GM19351 (cell line): ENCODE results near the gene DOCK11.
A peak's percentile ranks its signal among the peaks of the same experiment; 100 is the strongest.
"Not testable (repeated sequence)": the region's sequence is repeated elsewhere in the genome, so short reads cannot be mapped to it uniquely, and the experiment has no call there.

Experiments
- ATAC-seq: cut with Tn5 transposase; IDR thresholded peaks from one replicate; pipeline ENCODE4 v1.9.1; 2021; ENCODE audit warnings: mild to moderate bottlenecking, moderate library complexity; ENCODE audit not compliant: unreplicated experiment

DOCK11 gene

DNA sequence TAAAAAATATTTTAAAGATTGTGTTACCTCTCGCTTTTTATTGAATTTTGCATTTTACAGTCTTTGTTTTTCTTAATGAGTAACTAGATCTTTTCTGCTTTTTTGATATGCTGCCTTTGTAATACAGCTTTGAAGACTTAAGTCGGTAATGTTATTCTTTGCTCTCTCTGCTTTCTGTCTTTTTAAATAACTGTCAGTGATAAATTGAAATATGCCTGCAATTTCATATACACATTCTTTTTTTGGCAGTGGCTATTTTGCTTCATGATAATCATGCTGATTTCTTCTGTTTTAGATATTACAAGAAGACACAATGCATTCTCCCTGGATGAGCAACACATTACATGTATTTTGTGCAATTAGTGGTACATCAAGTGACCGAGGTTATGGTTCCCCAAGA is 189.8 kb downstream of the DOCK11 start:
- ATAC-seq = no peak

DNA sequence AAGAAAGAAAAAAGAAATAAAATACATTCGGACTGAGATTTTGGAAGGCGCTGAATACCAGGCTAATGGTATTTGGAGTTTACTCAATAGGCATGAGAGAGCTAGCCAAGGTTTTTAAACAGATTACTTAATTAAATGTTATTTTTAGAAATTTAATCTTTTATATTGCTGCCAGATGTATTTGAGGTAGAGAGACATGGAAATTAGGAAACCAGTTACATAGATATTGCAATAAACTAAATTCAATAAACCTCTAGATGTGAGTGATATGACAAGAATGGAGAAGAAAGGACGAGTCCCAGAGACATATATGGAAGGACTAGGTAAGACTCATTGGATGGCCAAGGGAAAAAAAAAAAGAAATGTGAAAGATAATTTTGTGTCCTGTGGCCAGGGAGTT is 193.3 kb downstream of the DOCK11 start:
- ATAC-seq = no peak

GRCh38 chrX:118693843-118694242 is 198.2 kb downstream of the DOCK11 start:
- ATAC-seq = no peak

GRCh38 chrX:118694638-118695037 is 199.0 kb downstream of the DOCK11 start:
- ATAC-seq = no peak

GRCh38 chrX:118698516-118699170 is 203.0 kb downstream of the DOCK11 start:
- no peak for ATAC-seq

- no peak for ATAC-seq
These were observed 207.1 kb downstream of the DOCK11 start for GRCh38 chrX:118702741-118703140.

GRCh38 chrX:118706681-118707080 is 211.1 kb downstream of the DOCK11 start:
- no peak for ATAC-seq

- ATAC-seq = no peak
These were observed 218.9 kb downstream of the DOCK11 start for GRCh38 chrX:118714521-118714920.

- not testable (repeated sequence) for ATAC-seq
These were observed 220.3 kb downstream of the DOCK11 start for GRCh38 chrX:118715917-118716316.

DNA sequence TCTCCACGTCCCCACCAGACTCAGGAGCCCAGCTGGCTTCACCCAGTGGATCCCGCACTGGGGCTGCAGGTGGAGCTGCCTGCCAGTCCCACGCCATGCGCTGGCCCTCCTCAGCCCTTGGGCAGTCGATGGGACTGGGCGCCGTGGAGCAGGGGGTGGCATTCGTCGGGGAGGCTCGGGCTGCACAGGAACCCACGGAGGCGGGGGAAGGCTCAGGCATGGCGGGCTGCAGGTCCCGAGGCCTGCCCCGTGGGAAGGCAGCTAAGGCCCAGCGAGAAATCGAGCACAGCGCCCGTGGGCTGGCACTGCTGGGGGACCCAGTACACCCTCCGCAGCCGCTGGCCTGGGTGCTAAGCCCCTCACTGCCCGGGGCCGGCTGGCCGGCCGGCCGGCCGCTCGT is 221.2 kb downstream of the DOCK11 start:
- ATAC-seq = not testable (repeated sequence)

GRCh38 chrX:118717678-118718391 is 222.2 kb downstream of the DOCK11 start:
- no peak for ATAC-seq

GRCh38 chrX:118718737-118719136 is 223.1 kb downstream of the DOCK11 start:
- no peak for ATAC-seq

DNA sequence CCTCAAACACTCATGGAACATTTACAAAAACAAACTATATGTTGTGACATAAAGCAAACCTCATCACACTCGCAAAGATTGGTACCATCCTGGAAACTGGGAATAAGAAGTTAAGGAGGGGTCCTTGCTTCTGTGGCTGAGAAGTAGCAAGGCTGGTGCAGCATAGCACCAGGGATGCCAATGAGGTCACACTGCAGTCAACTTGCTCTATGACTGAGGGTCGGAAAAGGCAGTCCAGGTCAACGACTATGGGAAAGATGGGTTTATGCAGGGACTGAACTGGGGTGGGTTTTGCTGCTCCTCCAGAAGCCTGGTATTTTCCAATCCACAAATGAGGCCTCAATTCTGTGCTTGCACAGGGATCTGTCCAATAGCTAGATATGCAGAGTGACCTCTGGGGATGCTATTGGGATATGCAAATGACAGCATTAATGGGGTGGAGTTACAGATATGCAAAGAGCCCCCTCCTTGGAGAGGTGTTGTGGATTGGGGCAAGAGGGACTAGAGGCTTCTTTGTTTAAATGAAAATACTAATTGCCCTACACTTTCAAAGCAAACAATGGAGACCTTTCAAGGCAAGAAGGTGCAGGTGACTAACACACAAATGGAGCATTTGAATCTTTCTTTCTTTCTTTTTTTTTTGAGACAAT is 224.6 kb downstream of the DOCK11 start:
- no peak for ATAC-seq

- no peak for ATAC-seq
These were observed 227.8 kb downstream of the DOCK11 start for GRCh38 chrX:118723376-118723775.

DNA sequence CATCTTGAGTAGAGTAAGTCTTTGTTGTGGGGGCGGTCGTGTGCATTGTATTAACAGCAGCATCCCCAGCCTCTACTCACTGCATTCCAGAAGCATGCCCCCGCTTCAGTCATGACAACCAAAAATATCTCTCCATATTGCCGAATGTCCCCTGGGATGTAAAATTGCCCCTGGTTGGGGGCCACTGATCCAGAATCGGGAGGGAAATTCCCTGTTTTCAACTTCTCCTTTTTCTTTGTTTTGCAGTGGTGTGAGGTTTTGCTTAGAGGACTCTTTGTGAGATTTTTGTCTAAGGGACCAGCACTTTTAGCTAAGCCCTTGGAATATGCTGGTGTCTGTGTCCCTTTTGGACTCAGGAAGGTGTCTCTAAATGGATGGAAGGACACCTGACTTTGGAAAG is 228.8 kb downstream of the DOCK11 start:
- ATAC-seq = no peak

DNA sequence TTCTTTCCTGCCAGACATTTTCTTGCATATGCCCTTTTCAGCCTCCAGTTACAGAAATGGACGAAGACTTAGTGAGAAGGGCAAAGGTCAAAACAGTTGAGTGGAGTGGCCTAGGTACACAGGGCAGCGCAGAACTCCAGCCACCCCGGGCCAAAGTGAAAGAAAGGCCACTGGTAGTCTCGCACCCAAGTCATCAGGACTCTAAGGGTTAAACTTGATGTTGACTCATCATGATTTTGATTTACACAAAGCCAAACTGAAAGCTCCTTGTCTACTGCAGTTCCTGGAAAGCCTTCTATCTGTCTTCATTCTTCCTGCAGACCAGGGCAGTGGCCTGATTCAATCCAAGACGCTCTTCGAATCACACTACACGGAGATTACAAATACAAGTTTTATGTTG is 229.2 kb downstream of the DOCK11 start:
- no peak for ATAC-seq

DNA sequence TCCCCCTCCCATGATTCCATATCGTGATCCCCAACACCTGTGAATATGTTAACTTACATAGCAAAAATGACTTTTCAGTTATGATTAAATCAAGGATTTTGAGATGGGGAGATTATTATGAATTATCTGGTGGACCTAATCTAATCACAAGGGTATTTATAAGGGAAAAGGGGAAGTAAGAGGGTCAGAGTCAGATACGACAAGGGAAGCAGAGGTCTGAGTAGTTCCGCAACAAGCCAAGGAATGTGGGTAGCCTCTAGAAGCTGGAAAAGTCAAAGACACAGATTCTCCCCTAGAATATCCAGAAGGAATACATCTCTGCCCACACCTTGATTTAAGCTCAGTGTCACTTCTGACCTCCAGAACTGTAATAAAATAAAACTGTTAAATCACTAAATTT is 230.8 kb downstream of the DOCK11 start:
- no peak for ATAC-seq

DNA sequence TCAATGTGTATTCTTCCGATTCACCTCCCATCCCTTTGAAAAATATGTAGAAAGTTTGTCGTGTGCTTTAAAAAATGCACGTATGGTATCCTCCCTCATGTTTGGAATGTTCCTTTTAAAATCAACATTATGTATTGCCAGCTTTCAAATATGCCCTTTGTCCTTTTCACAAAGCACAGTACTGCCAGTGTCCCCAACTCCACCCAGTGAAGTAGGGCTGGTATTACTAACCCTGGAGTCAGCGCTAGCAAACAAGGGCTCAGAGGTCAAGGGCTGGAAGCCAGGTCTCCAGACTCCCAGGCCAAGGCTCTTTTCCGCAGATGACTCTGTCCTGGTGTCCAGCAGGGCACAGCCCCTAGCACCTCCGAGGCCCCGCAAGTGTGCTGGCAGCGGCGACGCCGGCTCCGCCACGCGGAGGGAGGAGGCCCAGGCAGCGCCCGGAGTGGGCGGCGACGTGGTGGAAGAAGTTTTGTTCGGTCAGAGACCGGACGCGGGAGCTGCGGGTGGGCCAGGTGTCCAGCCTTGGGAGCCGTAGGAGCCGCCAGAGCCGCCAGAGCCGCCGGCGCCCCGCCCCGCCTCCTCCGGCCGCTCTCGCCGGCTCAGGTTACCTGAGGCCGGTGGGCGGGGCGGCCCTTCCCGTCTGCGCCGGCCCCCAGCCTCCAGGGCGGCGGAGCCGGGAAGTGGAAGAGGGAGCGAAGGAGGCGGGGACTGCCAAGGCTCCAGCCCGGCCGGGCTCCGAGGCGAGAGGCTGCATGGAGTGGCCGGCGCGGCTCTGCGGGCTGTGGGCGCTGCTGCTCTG is 231.5 kb downstream of the DOCK11 start, which contains the start of gene IL13RA1:
TSS of gene IL13RA1 (plus strand) at position 720 of the 799 bp plus-strand sequence. CDS start at position 753, 33 bp downstream.
- ATAC-seq = peak; percentile 44

- peak; percentile 16 for ATAC-seq
These were observed 232.2 kb downstream of the DOCK11 start for GRCh38 chrX:118727686-118728339.

DNA sequence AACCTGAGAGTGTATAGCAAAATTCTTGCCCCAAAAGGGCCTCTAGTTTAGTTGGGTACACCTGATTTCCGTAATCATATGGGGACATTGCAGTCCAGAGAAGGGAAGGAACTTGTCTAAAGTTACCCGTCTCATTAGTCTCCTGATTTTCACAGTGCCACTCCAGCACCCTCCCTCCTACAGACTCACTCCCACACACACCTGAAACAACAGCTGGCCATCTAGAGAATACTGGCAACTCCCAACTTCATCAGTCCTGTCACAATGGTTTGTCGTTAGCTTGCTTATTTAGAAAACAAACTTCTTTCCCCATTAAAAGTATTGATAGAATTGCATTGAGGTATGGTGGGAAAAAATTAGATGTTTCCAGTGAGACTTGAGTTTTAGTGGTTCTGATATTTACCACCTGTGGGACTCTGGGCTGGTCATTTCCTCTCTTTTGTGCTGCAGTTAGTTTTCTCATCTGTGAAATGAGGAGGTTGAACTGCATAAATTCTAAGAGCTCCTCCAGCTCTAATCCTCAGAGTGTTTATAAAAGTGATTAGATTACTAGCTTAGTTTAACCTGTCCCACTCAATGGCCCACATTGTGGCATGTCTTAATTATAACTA is 233.5 kb downstream of the DOCK11 start:
- ATAC-seq = no peak
